Activated T-cell treated with anti-CD3 and anti-CD28 coated beads for 1 hour (primary cell): ENCODE results near the gene ZNF470.

Experiments used
- DNase-seq: peaks from one replicate; pipeline ENCODE4 v3.0.0-alpha.2; 2020; ENCODE audit warnings: low read depth

The ZNF470 gene

DNA sequence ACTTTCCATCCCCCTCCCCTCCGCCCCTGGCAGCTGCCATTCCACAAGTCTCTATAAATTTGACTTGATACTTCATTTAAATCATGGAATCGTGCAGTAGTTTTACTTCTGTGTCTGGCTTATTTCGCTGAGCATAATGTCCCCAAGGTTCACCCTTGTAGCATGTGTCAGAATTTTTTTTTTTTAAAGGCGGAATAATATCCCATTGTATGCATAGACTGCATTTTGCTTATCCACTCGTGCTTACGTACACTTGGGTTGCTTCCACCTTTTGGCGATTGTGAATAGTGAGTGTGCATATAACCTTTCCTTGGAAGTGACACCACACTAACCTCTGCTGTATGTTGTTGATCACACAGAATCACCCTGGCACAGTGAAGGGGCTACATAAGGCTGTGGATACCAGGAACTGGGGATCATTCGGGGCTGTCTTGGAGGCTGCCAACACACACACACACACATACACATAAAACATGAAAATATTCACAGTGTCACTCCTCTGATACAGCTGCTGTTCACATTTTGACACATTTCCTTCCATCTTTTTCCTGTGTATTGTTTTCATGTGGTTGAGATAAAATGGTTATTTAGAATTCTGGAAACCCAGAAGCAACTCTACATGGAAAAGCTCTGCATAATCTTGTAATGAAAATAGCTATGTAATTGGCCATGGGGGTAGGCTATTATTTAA is 41.2 kb downstream of the ZNF470 start:
- no peak for DNase-seq

- no peak for DNase-seq
Measured at GRCh38 chr19:56611288-56611687, 44.0 kb downstream of the ZNF470 start.

- no peak for DNase-seq
Measured at GRCh38 chr19:56612737-56613136, 45.5 kb downstream of the ZNF470 start.

DNA sequence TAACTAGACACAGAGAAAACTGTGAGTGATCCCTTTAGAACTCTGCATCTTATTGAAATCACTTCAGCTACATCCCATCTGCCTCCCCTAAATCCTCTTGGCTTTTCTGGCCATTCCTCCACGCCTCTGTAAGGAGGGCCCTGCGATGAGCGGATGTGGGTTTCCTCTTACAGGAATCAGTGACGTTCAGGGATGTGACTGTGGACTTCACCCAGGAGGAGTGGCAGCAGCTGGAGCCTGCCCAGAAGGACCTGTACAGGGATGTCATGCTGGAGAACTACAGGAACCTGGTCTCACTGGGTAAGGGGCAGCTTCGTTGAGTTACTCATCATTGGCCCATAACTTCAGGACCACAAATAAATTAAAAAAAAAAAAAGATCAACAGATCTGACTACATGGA is 46.4 kb downstream of the ZNF470 start:
- no peak for DNase-seq

- no peak for DNase-seq
Measured at GRCh38 chr19:56617531-56617930, 50.3 kb downstream of the ZNF470 start.

DNA sequence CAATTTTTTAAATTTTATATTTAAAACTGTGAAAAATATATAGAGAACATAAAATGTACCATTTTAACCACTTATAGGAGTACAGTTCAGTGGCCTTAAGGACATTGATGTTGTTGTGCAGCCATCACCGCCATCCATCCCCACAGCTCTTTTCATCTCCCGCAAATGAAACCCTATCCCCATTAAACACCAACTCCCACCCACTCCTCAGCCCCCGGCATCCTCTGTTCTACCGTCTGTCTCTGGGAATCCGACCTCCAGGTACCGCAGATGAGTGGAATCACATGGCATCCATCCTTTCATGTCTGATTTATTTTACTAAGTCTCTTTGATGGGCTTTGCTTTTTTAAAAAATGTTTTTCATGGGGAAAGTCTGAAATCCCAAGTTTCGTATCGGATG is 51.9 kb downstream of the ZNF470 start:
- no peak for DNase-seq

DNA sequence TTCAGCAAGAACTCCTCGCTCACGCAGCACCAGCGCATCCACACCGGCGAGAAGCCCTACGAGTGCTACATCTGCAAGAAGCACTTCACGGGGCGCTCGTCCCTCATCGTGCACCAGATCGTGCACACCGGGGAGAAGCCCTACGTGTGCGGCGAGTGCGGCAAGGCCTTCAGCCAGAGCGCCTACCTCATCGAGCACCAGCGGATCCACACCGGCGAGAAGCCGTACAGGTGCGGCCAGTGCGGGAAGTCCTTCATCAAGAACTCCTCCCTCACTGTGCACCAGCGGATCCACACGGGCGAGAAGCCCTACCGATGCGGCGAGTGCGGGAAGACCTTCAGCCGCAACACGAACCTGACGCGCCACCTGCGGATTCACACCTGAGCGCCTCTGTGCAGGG is 55.1 kb downstream of the ZNF470 start:
- DNase-seq = no peak

DNA sequence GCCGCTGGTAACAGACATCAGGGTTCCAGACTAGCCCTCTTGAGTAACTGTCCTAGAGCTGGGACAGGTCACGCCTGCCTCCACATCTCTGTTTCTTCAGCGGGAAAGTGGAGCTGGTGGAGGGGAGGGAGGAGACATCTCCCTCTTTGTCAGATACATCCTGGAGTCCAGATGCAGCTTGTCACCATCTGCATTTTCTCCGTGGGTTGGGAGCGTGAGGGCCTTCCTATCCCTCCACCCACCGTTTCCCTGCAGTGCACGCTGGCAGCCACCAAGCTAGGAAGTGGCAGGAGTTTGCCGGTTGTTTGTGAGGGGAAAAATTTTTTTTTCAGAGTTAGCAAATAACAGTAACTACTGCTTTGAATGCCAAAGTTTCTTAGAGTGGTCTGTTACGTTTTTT is 55.7 kb downstream of the ZNF470 start:
- no peak for DNase-seq

DNA sequence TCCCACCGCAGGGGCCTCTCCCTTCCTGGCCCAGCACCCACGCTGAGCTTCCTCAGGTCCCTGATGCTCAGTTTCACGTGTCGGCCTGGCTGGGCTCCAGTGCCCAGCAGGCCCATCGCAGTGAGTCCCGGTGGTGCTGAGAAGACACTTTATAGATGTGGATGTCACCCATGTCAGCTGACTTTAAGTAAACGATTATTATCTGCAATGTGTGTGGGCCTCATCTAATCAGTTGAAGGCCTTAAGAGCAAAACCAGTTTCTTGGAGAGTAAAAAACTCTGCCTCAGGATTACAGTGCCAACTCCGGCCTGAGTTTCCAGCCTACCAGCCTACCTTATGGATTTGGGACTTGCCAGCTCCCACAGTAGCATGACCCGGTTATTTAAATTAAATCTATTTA is 58.4 kb downstream of the ZNF470 start:
- no peak for DNase-seq

- DNase-seq = no peak
Measured at GRCh38 chr19:56633021-56633420, 65.8 kb downstream of the ZNF470 start.

GRCh38 chr19:56637976-56638555 is 70.8 kb downstream of the ZNF470 start:
- no peak for DNase-seq
